Brain pericyte (primary cell): ENCODE data around the gene ARHGAP6.

Source experiments
- DNase-seq: peaks from one replicate; pipeline ENCODE4 v3.0.0-alpha.2; 2012; ENCODE audit warnings: low read depth, low spot score

ARHGAP6 gene

GRCh38 chrX:11429538-11430085, 236.1 kb downstream of the ARHGAP6 start:
- DNase-seq: no peak

DNA sequence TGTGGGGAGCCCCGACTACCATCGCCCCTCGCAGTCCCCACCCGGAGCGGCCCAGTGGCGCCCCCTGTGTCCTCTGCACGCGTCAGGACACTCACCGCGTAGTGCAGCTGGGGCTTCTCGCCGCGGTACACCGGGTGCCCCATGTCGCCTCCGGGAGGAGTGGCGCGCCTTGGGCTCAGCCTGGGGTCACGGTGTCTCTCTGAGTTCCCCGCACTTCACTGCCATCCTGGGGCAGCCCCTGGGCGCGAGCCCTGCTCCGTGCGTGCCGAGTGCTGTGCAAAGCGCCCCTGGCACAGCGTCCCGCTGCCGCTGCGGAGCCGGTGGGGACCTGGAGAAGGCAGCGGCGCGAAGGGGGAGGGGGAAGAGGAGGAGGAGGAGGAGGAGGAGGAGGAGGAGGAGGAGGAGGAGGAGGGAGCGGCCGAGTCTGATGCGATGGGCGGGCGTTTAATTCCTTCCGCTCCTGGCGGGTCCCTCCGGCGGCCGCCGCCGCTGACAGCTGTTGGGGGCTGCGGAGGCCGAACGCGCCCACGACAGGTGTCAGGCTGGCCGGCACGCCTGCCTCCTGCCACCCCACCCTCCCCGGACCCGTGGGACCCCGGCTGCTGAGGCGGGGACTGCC, 238.2 kb downstream of the ARHGAP6 start:
- DNase-seq: no peak

DNA sequence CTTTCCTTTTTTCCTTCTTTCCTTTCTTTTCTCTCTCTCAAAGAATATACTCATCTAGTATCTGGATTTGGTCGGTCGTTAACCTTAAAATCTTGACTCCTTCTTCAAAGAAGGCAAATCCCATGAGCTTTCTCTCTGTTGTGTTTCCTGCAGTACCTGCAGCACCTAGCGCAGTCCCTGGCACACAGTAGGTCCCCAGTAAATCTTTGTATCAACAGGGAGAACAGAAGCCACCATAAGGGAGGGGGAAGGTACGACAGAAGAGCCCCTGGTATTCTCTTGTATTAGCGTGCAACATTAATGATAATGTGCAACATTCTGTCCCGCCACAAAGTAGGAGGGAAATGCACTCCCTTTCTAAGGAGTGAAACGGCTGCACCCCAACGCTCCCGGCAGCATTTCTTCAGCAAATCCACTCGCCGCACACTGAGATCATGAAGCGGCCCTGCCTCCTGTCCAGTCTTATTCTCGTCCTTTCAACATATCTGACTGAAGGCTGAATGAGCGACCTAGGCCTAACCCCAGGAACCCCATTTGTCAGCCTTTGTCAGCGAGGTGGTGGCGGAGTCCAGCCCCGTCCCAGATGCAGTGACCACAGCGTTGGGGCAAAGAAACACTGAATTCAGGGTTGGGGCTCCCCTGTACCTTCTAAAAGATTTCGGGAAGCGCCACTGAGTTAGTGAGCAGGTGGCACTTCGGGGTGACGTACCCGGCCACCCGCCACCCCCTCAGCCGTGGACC, 238.8 kb downstream of the ARHGAP6 start:
- no peak for DNase-seq

- no peak for DNase-seq
Measured at GRCh38 chrX:11424903-11425674, 240.6 kb downstream of the ARHGAP6 start.

DNA sequence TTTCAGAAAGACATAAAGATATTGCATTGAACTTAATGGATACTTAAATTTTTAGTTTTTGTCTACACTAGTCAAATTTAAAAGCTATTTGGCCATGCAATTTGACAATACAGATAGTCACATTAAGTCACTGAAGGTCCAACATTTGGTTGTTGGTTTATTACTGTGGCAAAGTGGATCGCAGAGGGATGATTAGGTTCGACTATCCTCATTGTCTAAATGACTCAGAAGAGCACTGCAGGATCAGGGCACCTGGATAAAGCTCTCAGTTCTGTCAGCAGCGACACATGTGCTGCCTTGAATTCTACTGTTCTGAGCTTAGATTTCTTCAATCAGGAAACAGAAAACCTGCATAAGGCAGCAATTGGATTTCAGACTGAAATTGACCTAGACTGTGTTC, 241.8 kb downstream of the ARHGAP6 start:
- no peak for DNase-seq

- DNase-seq: no peak
Measured at GRCh38 chrX:11423362-11423818, 242.3 kb downstream of the ARHGAP6 start.

DNA sequence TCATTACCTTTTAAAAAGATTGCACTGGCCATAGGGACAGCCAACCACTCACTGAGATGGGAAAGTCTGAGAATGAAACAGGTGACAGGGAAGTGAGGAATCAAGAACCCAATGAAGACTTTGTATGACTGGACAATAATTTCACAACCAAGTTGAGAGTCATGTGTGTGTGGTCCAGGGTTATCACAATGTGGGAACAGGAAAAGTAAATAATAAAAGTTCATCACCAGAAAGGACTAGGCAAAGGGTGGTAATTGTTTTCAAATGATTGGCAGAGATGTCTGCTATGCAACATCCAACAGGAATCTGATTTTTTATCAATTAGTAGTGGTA, 243.2 kb downstream of the ARHGAP6 start:
- DNase-seq: no peak

- no peak for DNase-seq
Measured at GRCh38 chrX:11421805-11422524, 243.8 kb downstream of the ARHGAP6 start.

DNA sequence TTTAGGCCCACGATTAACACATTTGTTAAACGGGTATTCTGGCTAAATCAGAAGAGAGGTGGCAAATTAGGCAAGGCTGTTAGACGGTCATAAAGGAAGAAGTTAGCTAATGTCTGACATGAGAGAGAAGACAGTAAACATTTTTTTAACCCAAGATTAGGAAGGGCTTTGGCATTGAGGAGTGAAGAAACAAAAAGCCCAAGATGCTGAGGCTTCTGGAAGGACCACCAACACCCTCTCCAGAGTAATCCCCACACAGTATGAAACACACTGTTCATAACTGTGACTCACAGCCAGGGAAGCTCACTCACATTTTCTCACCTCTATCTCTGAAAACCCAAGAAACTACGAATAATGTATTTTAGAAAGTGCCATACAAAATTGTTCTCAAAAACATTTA, 244.9 kb downstream of the ARHGAP6 start:
- DNase-seq: no peak

- DNase-seq: no peak
Measured at GRCh38 chrX:11419102-11419501, 246.6 kb downstream of the ARHGAP6 start.

- DNase-seq: no peak
Measured at GRCh38 chrX:11416600-11416999, 249.1 kb downstream of the ARHGAP6 start.

DNA sequence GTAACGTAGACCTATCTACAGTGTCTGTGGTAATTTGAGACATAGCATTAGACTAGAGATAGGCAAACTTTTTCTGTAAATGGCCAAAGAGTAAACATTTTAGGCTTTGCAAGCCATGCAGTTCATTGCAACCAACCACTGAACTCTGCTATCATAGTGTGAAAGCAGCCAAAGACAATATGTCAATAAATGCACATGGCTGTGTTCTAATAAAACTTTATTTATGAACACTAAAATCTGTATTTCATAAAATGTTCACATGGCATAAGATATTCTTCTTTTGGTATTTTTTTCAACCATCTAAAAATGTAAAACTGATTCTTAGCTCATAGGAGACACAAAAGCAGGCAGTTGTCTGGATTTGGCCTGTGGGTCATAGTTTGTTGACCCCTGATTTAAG, 251.6 kb downstream of the ARHGAP6 start:
- DNase-seq: no peak

DNA sequence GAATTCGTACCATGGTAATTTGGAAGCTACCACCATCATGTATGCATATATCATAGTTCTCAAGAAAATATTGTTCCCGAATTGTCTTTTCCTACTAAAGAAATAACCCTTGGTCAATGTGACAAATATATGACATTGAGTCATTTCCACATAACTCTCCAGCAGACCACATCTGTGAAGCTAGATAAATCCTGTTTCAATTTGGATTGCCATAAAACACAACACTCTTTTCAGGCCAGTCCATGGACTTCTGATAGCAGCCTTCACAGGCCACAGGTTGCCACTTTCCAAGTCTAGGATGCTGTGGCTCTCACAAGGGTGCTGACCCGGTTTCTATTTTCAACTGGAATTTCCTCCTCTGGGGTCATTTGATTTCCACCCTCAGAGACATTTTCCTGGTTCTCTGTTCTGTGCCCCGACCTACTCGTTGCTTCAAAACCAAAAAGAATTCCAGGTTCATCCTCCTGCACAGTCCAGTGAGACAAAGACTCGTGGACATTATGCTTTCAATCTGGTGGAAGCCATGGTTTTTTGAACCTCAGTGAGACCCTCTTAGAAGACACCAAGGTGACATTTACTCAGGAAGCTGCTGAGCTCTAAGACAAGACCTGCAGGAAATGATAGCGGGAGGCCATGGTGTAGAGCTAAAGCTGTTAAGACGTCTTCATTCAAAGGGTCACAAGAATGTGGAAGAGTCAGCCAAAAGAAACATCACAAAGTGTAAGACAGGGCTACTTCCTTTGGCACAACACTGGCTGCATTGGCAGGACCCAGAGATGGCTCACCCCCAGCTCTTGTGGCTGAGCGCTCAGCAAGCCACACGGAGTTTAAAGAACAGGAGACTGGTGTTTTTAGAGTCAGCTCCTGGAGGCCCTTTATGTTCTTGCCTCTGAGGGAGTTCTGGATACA, 252.8 kb downstream of the ARHGAP6 start:
- peak; percentile 34 for DNase-seq

DNA sequence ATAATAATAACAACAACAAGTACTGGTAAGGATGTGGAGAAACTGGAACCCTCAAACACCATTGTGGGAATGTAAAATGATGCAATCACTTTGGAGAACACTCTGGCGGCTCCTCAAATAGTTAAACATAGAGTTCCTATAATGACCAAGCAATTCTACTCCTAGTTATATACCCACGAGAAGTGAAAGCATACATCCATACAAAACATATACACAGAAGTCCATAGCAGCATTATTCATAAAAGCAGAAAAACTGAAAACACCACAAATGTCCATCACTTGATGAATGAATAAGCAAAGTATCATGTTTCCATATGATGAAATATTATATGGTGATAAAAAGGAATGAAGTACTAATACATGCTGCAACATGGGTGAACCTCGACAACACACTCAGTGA, 255.8 kb downstream of the ARHGAP6 start:
- DNase-seq: no peak

DNA sequence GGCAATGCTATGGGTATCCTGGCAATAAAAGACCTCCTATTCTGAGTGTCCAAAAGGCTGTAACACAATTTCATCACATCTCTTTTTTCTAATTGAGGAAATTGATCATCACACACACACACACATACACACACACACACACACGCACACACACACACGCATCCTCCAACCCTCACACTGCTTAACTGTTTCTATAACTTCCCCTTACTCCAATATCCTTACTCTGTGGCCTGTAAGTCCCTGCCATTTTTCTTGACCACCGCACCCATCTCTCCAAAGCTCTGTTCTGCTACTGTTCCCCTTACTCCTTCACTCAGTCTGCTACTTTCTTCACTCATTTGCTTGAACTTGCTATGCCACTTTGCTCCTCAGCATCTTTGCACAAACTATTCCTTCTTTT, 256.9 kb downstream of the ARHGAP6 start:
- DNase-seq: no peak

DNA sequence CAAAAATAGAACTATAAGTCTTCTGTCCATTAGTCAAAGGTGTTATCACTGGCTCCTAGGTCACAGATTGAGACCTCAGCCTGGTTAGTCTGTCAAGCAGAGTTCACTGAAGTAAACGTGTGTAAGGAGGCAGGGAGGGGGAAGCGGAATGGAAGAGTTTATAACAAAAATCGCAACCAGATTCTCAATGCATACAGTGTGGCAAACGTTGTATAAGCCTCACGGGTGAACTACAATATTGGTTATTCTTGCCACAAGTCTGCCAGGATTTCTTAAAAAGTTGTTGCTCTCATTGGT, 257.7 kb downstream of the ARHGAP6 start:
- DNase-seq: no peak

- no peak for DNase-seq
Measured at GRCh38 chrX:11407331-11408108, 258.2 kb downstream of the ARHGAP6 start.

GRCh38 chrX:11406109-11406765, 259.5 kb downstream of the ARHGAP6 start:
- no peak for DNase-seq

GRCh38 chrX:11403631-11404030, 262.1 kb downstream of the ARHGAP6 start:
- DNase-seq: no peak

GRCh38 chrX:11401966-11402365, 263.8 kb downstream of the ARHGAP6 start:
- DNase-seq: no peak
